K562 (cell line): ENCODE results near the gene LRP10.

Experiments
- EGR1 ChIP-seq: fragments of 450-650 bp; conservative IDR thresholded peaks from 2 replicates; pipeline ENCODE4 v1.6.1; 2017; ENCODE audit warnings: mild to moderate bottlenecking
- EP300 ChIP-seq: IDR thresholded peaks from 2 replicates; pipeline ENCODE4 v1.6.1; 2012; ENCODE audit warnings: low read length, improper control_type of control experiment
- EZH2 ChIP-seq: IDR thresholded peaks from 2 replicates; pipeline ENCODE4 v1.6.1; 2012; ENCODE audit warnings: low read depth, mild to moderate bottlenecking, inconsistent platforms, low read length, borderline replicate concordance
- PPARD ChIP-seq: fragments of 250-450 bp; sonication (Bioruptor Pico); IDR thresholded peaks from 2 replicates; pipeline ENCODE4 v1.8.0; 2022; ENCODE audit warnings: inconsistent platforms, mild to moderate bottlenecking, moderate library complexity

GRCh38 chr14:22835505-22835904 lies 36.0 kb upstream of the LRP10 start:
- TF ChIP-seq EGR1 (no peak), EP300 (no peak), EZH2 (no peak), PPARD (no peak)
